ENCODE results near the gene PSPC1. TPM values are rescaled to one million over a fixed set of nuclear protein-coding genes. Genes with fewer than 3 reads are reported as not detected.

The PSPC1 gene
- total RNA-seq, 4 donors from 2014 or later: 60.2 to 304 (median 83.6) TPM

DNA sequence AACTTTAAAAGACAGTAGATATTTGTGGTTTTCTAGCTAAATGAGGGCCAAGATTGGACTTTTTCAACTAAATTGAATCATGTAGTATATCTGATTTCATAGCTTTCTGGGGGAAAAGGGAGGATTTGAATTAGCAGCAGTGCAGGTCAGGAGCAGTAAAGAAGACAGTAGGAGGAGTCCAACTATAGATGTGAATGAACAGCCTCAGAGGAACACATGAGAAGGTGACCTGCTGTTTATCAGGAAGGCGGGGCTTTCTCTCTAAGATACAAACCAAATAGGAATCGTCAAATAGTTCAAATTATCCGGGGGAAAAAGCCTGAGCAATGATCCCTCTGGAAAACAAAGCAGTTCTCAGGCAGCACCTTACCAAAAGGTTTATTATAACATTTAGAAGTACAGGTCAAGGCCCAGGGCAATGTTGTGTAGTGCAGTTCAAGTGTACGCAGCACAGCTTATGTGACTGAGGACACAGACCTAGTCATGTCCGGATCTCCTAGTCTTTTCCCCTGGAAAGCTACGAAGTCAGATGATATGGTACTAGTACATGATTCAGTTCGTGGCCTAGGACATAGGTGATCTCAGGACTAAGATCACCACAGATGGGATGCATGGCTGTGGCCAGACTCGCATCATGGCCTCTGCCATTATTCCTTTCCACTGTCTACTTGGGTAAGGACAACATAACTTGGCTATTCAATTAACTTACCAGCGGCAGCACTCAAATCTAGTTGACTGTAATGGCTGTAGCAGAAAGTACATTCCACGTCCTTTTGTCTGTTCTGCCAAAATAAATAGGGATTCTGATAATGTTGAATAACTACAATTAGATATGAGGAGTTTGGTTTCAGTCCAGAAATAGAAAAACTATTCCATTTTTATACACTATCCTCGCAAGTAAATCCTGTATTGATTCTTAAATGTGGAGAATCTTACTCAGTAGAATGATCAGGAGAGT is 109.0 kb downstream of the PSPC1 start:
- Histone ChIP-seq H3K27me3 (no peaks in the 10 kb centered on the region), H3K27ac (no peak overlapping the region), H3K9me3 (no peaks in the 10 kb centered on the region), H3K36me3 (peaks cover 0 to 49% (median 21%) of the 10 kb centered on the region in 4 donors), H3K4me3 (no peak overlapping the region), H3K4me1 (no peaks in the 10 kb centered on the region)
- TF ChIP-seq, protein P1, sequence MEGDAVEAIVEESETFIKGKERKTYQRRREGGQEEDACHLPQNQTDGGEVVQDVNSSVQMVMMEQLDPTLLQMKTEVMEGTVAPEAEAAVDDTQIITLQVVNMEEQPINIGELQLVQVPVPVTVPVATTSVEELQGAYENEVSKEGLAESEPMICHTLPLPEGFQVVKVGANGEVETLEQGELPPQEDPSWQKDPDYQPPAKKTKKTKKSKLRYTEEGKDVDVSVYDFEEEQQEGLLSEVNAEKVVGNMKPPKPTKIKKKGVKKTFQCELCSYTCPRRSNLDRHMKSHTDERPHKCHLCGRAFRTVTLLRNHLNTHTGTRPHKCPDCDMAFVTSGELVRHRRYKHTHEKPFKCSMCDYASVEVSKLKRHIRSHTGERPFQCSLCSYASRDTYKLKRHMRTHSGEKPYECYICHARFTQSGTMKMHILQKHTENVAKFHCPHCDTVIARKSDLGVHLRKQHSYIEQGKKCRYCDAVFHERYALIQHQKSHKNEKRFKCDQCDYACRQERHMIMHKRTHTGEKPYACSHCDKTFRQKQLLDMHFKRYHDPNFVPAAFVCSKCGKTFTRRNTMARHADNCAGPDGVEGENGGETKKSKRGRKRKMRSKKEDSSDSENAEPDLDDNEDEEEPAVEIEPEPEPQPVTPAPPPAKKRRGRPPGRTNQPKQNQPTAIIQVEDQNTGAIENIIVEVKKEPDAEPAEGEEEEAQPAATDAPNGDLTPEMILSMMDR (IDR thresholded peaks at IDR 0.05): no peak
- TF ChIP-seq EP300 (IDR thresholded peaks at IDR 0.05; ENCODE audit: low read depth) (no peak), POLR2AphosphoS5 (IDR thresholded peaks at IDR 0.05) (no peak), POLR2A (IDR thresholded peaks at IDR 0.05) (no peak)
- intact Hi-C loops (cut with DNase I; ENCODE audit: low total_unique reads) (no loop called here), in situ Hi-C loops (cut with MboI; ENCODE audit: low pct_ligation_motif_present in 1 of 4, low pct_unique_long_range_greater_than_20kb in 1 of 4, low sequenced_read_pairs in 3 of 4) (no loop called here)
- no peak for DNase-seq
- WGBS, 2 donors (ENCODE audit: low coverage in 1 of 2): 87 to 88% methylated on average over 10 to 11 of the region's 11 CpGs

DNA sequence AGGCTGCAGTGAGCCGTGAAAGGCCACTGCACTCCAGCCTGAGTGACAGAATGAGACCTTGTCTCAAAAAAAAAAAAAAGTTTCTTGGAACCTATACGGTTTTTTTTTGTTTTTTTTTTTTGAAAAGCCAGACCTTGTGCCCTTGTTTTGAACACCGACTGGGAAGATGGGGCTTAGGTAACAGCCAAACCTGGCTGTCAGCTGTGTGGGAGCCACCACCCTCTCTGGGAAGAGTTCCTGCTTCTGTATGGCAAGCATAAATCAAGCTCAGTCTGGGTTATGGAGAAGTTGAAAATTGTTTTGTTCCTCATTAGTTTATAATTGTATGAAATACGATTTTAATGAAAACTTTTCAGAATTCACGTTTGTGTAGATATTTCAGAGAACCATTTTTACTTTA is 109.8 kb downstream of the PSPC1 start:
- Histone ChIP-seq H3K27ac (no peak overlapping the region), H3K27me3 (no peaks in the 10 kb centered on the region), H3K36me3 (peaks cover 0 to 57% (median 24%) of the 10 kb centered on the region in 4 donors), H3K9me3 (no peaks in the 10 kb centered on the region), H3K4me1 (no peaks in the 10 kb centered on the region), H3K4me3 (no peak overlapping the region)
- DNase-seq: no peak
- WGBS, 2 donors (ENCODE audit: low coverage in 1 of 2): 52 to 69% methylated on average over 5 of the region's 5 CpGs
- in situ Hi-C loops (cut with MboI; ENCODE audit: low pct_ligation_motif_present in 1 of 4, low pct_unique_long_range_greater_than_20kb in 1 of 4, low sequenced_read_pairs in 3 of 4): no loop called here
- intact Hi-C loops (cut with DNase I; ENCODE audit: low total_unique reads): no loop called here
- no peak for TF ChIP-seq POLR2A (IDR thresholded peaks at IDR 0.05)
- TF ChIP-seq EP300 (IDR thresholded peaks at IDR 0.05; ENCODE audit: low read depth): no peak
- TF ChIP-seq, protein P1 (IDR thresholded peaks at IDR 0.05): no peak
- TF ChIP-seq POLR2AphosphoS5 (IDR thresholded peaks at IDR 0.05): no peak

DNA sequence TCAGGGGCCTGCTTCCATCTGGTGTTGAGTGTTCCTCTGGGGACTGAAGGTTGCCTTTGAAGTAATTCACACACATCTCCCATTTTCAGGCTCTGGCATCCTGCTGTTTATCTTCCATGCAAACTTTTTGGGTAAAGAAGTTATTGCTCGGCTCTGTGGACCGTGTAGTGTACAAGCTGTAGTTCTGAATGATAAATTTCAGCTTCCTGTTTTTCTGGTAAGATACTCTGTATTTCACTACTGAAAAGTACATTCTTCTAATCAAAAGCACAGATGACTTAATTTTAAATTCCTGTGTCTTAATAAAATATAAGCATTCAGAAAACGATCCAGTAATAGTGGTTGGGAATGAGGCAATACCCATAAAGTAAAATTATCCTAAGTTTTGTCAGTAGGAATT is 112.6 kb downstream of the PSPC1 start:
- 52 to 53% methylated on average over 2 to 3 of the region's 3 CpGs for WGBS, 2 donors (ENCODE audit: low coverage in 1 of 2)
- H3K27me3 ChIP-seq: no peaks in the 10 kb centered on the region
- no peak overlapping the region for H3K27ac ChIP-seq
- no peaks in the 10 kb centered on the region for H3K9me3 ChIP-seq
- TF ChIP-seq, protein P1 (IDR thresholded peaks at IDR 0.05): no peak
- TF ChIP-seq POLR2A (IDR thresholded peaks at IDR 0.05) (no peak), POLR2AphosphoS5 (IDR thresholded peaks at IDR 0.05) (no peak), EP300 (IDR thresholded peaks at IDR 0.05; ENCODE audit: low read depth) (no peak)
- H3K4me3 ChIP-seq: no peak overlapping the region
- H3K36me3 ChIP-seq: peaks cover 0 to 64% (median 25%) of the 10 kb centered on the region in 4 donors
- intact Hi-C loops (cut with DNase I; ENCODE audit: low total_unique reads) (no loop called here), in situ Hi-C loops (cut with MboI; ENCODE audit: low pct_ligation_motif_present in 1 of 4, low pct_unique_long_range_greater_than_20kb in 1 of 4, low sequenced_read_pairs in 3 of 4) (no loop called here)
- H3K4me1 ChIP-seq: no peaks in the 10 kb centered on the region
- DNase-seq: no peak

DNA sequence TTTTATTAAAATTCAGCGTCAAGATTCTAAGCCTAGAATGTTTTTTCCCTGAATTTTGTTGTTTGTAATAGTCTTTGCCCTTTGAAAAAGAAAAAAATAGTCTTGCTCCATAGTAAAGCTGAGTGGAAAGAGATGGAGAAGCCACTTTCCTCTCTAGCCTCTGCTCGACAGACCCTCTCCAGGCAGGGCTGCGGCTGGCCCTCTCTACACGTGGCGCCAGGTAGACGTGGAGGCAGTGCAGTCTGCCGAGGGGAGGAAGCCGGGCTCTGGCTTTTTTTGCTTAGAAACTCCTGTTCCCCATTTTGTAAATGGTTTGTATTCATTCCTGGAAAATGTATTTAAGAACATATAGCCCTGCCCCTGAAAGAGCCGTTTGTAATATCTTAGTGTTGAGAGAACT is 114.0 kb downstream of the PSPC1 start:
- no peak for DNase-seq
- intact Hi-C loops (cut with DNase I; ENCODE audit: low total_unique reads): no loop called here
- no peak for TF ChIP-seq POLR2AphosphoS5 (IDR thresholded peaks at IDR 0.05)
- no peak for TF ChIP-seq EP300 (IDR thresholded peaks at IDR 0.05; ENCODE audit: low read depth)
- TF ChIP-seq, protein P1 (IDR thresholded peaks at IDR 0.05): no peak
- no peak for TF ChIP-seq POLR2A (IDR thresholded peaks at IDR 0.05)
- H3K27me3 ChIP-seq: no peaks in the 10 kb centered on the region
- H3K9me3 ChIP-seq: no peaks in the 10 kb centered on the region
- in situ Hi-C loops (cut with MboI; ENCODE audit: low pct_ligation_motif_present in 1 of 4, low pct_unique_long_range_greater_than_20kb in 1 of 4, low sequenced_read_pairs in 3 of 4): no loop called here
- 89 to 94% methylated on average over 9 of the region's 9 CpGs for WGBS, 2 donors (ENCODE audit: low coverage in 1 of 2)
- H3K36me3 ChIP-seq: peaks cover 0 to 70% (median 26%) of the 10 kb centered on the region in 4 donors
- no peaks in the 10 kb centered on the region for H3K4me1 ChIP-seq
- H3K4me3 ChIP-seq: no peak overlapping the region
- H3K27ac ChIP-seq: no peak overlapping the region
